Activated T-cell treated with anti-CD3 and anti-CD28 coated beads, Interleukin-2, amount 50 U/mL, for 4 hours (primary cell): ENCODE measurements around the gene ZBTB20. TPM values are rescaled to one million over a fixed set of nuclear protein-coding genes. Genes with fewer than 3 reads are reported as not detected.

Experiments
- ATAC-seq, 2 donors: fragments of 200-7000 bp; cut with Tn5 transposase; one replicate each; pipeline ENCODE4 v1.10.0; 2021
- DNase-seq: peaks from one replicate; pipeline ENCODE4 v3.0.0-alpha.2; 2020
- H3K27me3 Mint-ChIP-seq: one replicate; pipeline ENCODE4 v1.8.0; 2021; ENCODE audit warnings: low read depth, mixed read lengths
- H3K36me3 Mint-ChIP-seq: one replicate; pipeline ENCODE4 v1.8.0; 2022; ENCODE audit warnings: mixed read lengths; ENCODE audit not compliant: insufficient read depth
- H3K4me1 Mint-ChIP-seq: one replicate; pipeline ENCODE4 v1.8.0; 2021; ENCODE audit warnings: low read depth, mixed read lengths
- H3K4me3 Mint-ChIP-seq: one replicate; pipeline ENCODE4 v1.8.0; 2021; ENCODE audit warnings: mild to moderate bottlenecking, moderate library complexity, mixed read lengths
- H3K9me3 Mint-ChIP-seq: one replicate; pipeline ENCODE4 v1.8.0; 2021; ENCODE audit warnings: mixed read lengths
- total RNA-seq, 3 donors: library from RNA; stranded (reverse); gene quantifications; one replicate each; pipeline ENCODE4 v1.2.1, GENCODE V29; 2021

The ZBTB20 gene
- total RNA-seq, 3 donors from 2014 or later = 0.91 to 2.8 (median 1.8) TPM

DNA sequence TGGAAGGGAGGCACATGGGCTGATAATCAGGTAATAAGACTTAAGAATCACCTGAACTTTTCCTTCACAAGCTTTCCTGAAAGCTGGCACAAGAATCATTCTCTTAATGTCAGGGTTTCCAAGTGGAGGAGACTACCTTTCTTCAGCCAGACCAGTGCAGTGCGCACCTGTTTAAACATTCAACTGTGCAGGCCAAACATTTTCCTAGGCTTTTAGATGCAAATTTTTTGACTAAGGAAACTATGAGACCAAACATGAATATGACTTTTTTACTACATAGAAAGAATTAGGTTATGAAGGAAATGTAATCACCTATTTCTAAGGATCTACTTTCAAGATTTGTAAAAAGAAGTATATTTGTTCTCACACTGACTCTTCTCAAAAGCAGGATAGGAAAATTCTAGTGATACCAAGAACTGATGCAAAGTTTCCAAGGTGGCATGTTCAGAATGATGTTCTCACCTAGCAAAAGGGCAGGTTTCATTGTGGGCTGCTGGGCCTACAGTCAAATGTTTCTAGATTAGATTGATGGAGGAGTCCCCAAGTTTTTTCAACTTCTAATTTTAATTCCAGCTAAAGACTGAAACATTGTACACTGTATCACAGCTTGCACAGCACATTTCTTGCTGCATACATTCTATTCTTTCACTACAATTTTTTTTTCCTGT is 514.2 kb downstream of the ZBTB20 start:
- DNase-seq (no peak), ATAC-seq (peak; percentile 88)
- Mint-ChIP-seq H3K36me3 (peaks cover 19% of the 10 kb centered on the region), H3K9me3 (peaks cover 22% of the 10 kb centered on the region), H3K4me1 (peaks cover 3% of the 10 kb centered on the region), H3K4me3 (no peak overlapping the region), H3K27me3 (no peaks in the 10 kb centered on the region)

DNA sequence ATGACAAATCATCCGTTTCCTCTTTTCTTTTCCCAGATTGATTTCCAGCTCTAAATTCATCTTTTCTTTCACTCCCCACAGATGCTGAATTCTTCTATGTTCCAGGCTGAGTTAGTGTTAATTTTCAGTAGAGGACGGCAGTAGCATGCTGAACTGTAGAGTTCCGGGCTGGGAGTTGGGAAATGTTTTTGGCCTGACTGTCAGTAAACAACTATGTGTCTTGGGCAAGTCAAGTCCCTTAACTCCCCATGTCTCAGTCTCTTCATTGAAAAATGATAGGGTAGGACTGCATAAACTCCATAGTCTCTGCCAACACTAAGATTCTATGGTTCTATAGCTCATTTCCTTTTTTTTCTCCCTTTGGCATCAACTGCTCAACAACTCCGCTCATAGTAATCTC is 519.3 kb downstream of the ZBTB20 start:
- Mint-ChIP-seq H3K27me3 (no peaks in the 10 kb centered on the region), H3K9me3 (no peaks in the 10 kb centered on the region), H3K36me3 (peaks cover 24% of the 10 kb centered on the region), H3K4me1 (no peaks in the 10 kb centered on the region), H3K4me3 (no peak overlapping the region)
- DNase-seq (no peak), ATAC-seq (no peak)

DNA sequence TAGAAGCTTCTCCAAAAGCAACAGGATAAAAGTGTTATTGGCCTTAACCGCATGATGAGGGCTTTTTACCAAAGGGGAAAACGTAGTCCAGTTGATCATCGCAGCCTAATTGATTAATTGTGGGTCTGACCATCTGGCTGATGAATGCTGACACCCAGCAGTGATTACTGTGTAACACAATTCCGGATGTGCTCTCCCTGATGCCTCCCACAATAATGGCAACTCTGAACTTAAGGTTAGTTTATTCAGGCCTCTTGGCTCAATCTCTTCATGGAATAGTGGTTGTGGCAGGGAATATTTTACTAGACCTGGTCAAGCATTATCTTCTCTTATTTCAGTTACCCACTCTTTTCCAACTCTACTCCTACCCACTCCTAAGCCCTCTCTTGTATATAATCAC is 520.3 kb downstream of the ZBTB20 start:
- Mint-ChIP-seq H3K4me1 (no peaks in the 10 kb centered on the region), H3K36me3 (peaks cover 25% of the 10 kb centered on the region), H3K4me3 (no peak overlapping the region), H3K9me3 (no peaks in the 10 kb centered on the region), H3K27me3 (no peaks in the 10 kb centered on the region)
- no peak for DNase-seq
- no peak for ATAC-seq

DNA sequence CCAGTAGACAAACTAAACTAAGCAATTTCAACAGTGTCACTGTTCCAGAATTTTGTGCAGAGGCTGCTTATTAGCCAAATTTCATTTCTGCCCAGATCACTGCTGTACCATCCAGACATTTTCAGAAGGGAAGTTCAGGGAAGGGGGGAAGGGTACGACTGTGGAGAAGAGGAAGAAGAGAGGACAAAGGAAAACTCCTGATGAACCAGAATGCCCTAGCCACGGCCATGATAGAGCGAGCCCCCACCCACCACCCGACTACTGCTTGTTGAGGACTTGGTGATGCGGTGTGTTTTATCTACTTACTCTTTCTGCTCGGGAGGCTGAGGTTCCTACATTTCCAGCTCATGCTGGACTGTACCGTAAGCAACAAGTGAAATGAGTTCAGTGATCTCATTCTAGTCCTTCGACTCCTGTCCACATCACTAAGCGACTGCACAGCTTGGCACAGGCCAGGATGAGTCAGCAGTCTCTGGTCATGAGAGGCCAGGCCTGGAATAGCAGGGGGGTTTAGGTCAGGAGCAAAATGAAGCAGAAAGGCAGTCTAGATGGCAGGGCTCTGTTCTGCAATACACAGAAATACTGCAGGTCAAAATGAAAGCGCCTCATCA is 522.4 kb downstream of the ZBTB20 start:
- Mint-ChIP-seq H3K9me3 (no peaks in the 10 kb centered on the region), H3K4me1 (no peaks in the 10 kb centered on the region), H3K27me3 (no peaks in the 10 kb centered on the region), H3K4me3 (no peak overlapping the region), H3K36me3 (peaks cover 27% of the 10 kb centered on the region)
- no peak for ATAC-seq
- no peak for DNase-seq

DNA sequence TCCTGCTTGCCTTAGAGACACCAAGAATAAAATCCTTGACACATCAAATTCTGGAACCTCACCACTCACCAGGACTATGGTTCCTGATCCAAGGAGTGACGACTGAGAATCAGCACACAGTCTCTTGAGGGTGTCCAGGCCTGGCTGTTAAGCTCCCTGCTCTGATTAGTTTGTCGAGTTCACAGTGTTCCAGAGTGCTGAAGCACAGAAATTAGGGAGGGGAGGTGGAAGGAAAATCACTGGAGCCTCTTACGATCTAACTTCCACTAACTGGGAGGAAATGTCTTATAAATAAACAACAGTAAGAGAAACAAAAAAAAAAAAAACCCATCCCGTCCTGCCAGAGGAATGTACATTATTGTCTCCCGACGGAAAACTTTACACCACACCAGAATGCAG is 523.0 kb downstream of the ZBTB20 start:
- H3K27me3 Mint-ChIP-seq = no peaks in the 10 kb centered on the region
- no peak overlapping the region for H3K4me3 Mint-ChIP-seq
- H3K36me3 Mint-ChIP-seq = peaks cover 27% of the 10 kb centered on the region
- no peaks in the 10 kb centered on the region for H3K9me3 Mint-ChIP-seq
- DNase-seq (no peak), ATAC-seq (no peak)
- H3K4me1 Mint-ChIP-seq = no peaks in the 10 kb centered on the region

DNA sequence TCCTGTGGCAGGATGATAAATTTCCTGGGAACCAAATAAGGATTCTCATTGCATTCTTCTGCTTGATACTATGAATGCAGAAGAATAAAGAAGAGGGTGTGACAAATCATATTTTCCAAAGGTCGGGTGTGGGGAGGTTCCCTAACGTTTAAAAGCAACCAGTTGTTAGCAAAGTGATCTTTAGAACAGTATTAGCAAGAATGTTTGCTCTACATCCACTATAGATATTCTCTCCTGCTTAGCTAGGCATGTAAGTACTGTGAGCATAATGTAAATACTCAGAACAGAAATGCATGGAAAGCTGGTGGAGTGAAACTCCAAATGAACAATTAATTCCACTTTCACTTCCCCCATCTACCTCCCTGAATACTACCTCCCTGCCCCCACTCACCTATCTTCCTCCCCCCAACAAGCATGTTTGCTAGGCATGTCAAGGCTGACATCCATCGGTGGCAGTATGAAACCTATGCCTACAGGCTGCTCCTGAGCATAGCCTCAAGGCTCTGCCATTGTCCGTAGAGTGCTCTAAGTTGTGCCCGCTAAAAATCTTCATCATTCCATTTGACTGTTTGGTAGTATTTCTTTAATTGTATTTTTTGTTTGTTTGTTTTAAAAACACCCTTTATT is 523.6 kb downstream of the ZBTB20 start:
- no peaks in the 10 kb centered on the region for H3K4me1 Mint-ChIP-seq
- H3K27me3 Mint-ChIP-seq = no peaks in the 10 kb centered on the region
- no peaks in the 10 kb centered on the region for H3K9me3 Mint-ChIP-seq
- DNase-seq (no peak), ATAC-seq (no peak)
- no peak overlapping the region for H3K4me3 Mint-ChIP-seq
- H3K36me3 Mint-ChIP-seq = peaks cover 27% of the 10 kb centered on the region

DNA sequence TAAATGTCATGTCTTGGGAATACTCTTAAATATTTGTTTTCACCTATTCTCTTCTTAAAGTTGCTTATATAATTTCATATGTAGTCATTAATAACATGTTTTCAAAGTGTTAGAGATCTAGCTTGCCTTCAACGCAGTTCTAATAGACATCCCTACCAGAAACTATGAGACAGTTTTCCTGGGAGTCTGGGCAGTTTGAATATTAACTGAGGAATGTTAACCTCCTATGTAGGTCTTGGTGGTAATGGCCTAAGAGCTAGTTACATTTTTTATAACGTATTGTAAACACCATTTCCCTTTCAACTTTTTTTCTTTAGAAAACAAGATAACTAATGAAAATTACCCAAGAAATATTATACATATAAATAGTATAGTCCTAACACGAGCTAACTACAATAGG is 525.1 kb downstream of the ZBTB20 start:
- DNase-seq = no peak
- H3K27me3 Mint-ChIP-seq = no peaks in the 10 kb centered on the region
- H3K36me3 Mint-ChIP-seq = peaks cover 27% of the 10 kb centered on the region
- H3K4me3 Mint-ChIP-seq = no peak overlapping the region
- no peaks in the 10 kb centered on the region for H3K9me3 Mint-ChIP-seq
- H3K4me1 Mint-ChIP-seq = no peaks in the 10 kb centered on the region
- ATAC-seq = no peak

DNA sequence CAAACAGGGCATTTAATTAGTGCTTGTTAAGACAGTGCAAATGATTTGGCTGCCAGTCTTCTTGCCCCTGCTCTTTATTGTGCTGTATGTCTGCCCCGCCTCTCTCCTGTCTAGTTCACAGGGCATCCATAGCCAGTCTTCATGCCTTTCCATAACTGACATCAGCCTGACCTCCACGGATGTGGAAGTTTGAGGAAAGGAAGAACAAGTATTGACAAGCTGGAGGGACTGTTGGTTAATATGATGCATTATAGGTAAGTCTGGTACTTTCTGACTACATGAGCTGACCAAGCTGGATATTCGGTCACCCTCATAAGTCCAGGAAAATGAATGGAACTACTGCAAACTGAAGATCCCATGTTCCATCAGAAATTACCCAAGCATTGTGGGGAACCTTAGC is 527.3 kb downstream of the ZBTB20 start:
- no peaks in the 10 kb centered on the region for H3K27me3 Mint-ChIP-seq
- no peak overlapping the region for H3K4me3 Mint-ChIP-seq
- ATAC-seq (no peak), DNase-seq (no peak)
- H3K9me3 Mint-ChIP-seq = no peaks in the 10 kb centered on the region
- H3K4me1 Mint-ChIP-seq = no peaks in the 10 kb centered on the region
- H3K36me3 Mint-ChIP-seq = peaks cover 19% of the 10 kb centered on the region

DNA sequence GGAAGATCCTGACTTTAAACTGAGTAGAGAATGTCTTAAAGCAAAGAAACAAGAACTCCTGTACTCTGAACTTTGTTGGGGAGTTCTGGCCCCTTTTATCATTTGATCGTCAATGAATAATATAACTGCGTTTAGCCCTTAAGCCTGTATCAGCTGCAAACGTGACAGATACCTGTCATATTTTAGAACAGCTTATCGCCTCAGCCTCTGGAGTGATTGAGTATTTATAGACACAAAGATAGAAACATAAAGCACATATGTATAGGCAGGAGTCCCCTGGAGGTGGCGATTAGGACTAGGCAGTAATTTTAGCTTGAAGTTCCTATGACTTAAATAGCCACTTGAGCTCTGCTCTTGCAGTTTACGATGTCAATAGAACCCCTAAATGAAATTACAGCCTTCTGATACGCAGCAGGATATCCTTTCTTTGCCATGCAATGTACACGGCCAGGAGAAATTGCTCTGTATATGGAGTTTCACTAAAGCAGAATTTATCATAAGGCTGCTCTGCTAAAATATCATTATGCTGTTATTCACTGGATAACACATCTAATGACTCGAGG is 531.5 kb downstream of the ZBTB20 start:
- no peak for DNase-seq
- H3K4me3 Mint-ChIP-seq = no peak overlapping the region
- ATAC-seq = no peak
- H3K27me3 Mint-ChIP-seq = no peaks in the 10 kb centered on the region
- H3K4me1 Mint-ChIP-seq = no peaks in the 10 kb centered on the region
- no peaks in the 10 kb centered on the region for H3K9me3 Mint-ChIP-seq
- peaks cover 11% of the 10 kb centered on the region for H3K36me3 Mint-ChIP-seq

DNA sequence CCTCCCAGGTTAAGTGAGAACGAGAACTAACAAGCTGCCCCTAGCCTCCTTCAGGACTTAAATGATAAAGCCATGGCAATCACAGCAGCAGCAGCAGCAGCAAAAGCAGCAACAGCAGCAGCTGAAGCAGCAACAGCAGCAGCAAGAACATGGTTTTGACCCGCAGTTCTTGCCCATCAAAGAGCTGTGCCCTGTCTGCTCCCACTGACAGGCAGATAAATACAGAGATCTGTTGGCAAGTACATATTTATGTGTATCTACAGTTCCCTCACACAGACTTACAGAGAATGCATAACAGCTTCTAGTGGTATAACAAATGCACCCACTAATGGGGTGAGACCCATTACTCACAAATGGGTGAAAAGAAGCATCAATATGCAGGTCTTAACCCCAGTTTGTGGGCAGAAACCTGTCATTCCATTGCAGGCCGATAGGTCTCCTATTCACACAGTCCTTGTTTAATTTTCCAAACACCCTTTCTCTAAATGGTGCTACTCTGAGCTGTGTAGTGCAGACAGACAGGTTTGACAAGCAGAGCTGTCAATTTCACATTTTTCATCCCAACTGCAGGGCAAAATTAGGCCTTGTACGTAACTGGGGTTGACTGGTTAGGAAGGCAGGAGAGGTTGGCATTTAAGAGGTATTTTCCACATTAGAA is 537.0 kb downstream of the ZBTB20 start:
- ATAC-seq = no peak

DNA sequence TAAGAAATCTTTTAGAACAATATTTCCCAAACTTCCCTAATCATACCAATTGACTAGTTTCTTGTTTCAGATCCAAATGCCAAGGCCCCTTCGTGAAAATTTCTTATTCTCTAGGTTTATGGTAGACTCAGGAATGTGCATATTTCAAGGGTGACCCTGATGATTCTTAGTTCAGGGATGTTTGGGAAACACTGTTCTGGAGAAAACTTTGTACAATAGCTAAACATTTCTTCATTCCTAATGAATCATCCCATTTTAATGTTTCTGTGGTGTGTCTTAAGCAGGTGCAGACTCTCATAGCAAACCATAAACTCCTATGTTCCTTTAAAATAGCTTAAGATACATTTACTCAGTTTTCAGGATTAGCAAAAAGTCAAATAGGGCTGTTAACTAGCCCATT is 538.8 kb downstream of the ZBTB20 start:
- H3K9me3 Mint-ChIP-seq = no peaks in the 10 kb centered on the region
- H3K4me3 Mint-ChIP-seq = no peak overlapping the region
- no peaks in the 10 kb centered on the region for H3K27me3 Mint-ChIP-seq
- ATAC-seq = no peak
- H3K4me1 Mint-ChIP-seq = no peaks in the 10 kb centered on the region
- H3K36me3 Mint-ChIP-seq = peaks cover 10% of the 10 kb centered on the region
- no peak for DNase-seq

More for the DNA sequence above, 537.0 kb downstream of the ZBTB20 start:
- no peak for DNase-seq
- H3K9me3 Mint-ChIP-seq = no peaks in the 10 kb centered on the region
- no peaks in the 10 kb centered on the region for H3K4me1 Mint-ChIP-seq
- no peak overlapping the region for H3K4me3 Mint-ChIP-seq
- H3K27me3 Mint-ChIP-seq = no peaks in the 10 kb centered on the region
- peaks cover 8% of the 10 kb centered on the region for H3K36me3 Mint-ChIP-seq

DNA sequence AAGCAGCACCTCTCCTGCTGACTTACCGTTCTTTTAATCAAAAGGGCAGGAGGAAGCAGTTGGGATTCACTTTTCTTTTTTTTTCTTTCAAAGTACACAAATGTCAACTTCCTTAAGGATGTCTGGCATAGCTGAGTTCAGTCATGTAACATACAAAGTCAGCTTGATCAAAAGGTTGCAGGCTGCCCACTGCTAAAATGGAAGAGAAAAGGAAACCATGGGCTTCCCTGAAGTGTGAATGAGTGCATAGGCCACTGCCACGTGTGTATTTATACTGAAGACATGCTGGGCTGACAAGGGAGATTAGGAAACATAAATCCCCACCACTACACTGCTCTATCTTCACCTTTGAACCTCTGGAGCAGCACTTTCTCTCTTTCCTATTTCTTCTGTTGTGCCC is 540.8 kb downstream of the ZBTB20 start:
- ATAC-seq = no peak
- no peaks in the 10 kb centered on the region for H3K27me3 Mint-ChIP-seq
- H3K4me3 Mint-ChIP-seq = no peak overlapping the region
- H3K36me3 Mint-ChIP-seq = peaks cover 2% of the 10 kb centered on the region
- H3K4me1 Mint-ChIP-seq = no peaks in the 10 kb centered on the region
- no peaks in the 10 kb centered on the region for H3K9me3 Mint-ChIP-seq
- no peak for DNase-seq

DNA sequence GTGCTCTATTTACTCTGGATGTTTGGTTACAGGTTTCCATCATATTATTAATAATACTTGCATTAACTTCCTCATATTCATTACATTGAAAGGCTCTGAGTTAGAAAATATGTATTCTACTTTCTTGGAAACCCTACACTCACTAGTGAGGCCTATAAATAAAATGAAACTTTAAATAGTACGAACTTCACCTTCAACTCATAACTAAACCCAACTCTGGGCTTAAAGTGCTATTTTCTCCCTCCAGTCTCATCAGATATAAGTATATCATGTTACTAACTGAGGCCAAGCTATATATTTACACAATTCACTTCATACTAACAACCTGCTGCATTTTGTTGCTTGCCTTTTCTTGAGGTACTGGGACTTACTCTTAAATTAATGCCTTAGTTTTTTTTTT is 546.5 kb downstream of the ZBTB20 start:
- Mint-ChIP-seq H3K9me3 (no peaks in the 10 kb centered on the region), H3K4me1 (no peaks in the 10 kb centered on the region), H3K27me3 (no peaks in the 10 kb centered on the region), H3K4me3 (no peak overlapping the region), H3K36me3 (peaks cover 12% of the 10 kb centered on the region)
- DNase-seq (no peak), ATAC-seq (no peak)

DNA sequence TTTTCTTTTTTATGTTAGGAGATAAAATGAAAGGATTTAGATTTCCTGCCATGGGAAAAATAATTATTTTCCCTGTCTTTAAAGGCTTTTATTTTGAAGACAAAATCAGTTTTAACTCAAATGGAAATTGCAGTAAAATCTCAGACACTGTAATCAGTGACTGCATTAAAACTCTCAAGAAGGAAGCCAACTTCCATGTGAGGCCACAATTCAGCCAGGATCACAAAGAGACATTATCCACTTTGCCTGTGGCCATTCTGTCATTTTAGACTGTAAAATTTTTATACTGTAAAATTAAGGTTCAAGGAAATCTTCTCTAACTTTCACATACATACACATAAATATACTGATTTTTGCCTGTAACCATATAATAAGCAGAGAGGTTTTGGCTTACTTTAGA is 549.2 kb downstream of the ZBTB20 start:
- peaks cover 13% of the 10 kb centered on the region for H3K36me3 Mint-ChIP-seq
- H3K9me3 Mint-ChIP-seq = no peaks in the 10 kb centered on the region
- no peak for ATAC-seq
- no peaks in the 10 kb centered on the region for H3K4me1 Mint-ChIP-seq
- no peak for DNase-seq
- H3K4me3 Mint-ChIP-seq = no peak overlapping the region
- no peaks in the 10 kb centered on the region for H3K27me3 Mint-ChIP-seq
